Stomach (tissue), 9 donors: ENCODE measurements around the gene CHP2. TPM values are rescaled to one million over a fixed set of nuclear protein-coding genes. Genes with fewer than 3 reads are reported as not detected.
"Not testable (repeated sequence)": the region's sequence is repeated elsewhere in the genome, so short reads cannot be mapped to it uniquely, and the experiment has no call there.

ENCODE experiments used
- DNase-seq, 2 donors: peaks; one replicate each; pipeline versions ENCODE4 v3.0.0 to v3.0.0-alpha.2; 2013 to 2019
- H3K27ac ChIP-seq, 5 donors: fragments of 200-600 bp in 4 of 5; sonication (generic) in 4 of 5; one replicate each; pipeline ENCODE4 v1.5.1; 2013 to 2019; ENCODE audit warnings: mild to moderate bottlenecking in 1 of 5, moderate library complexity in 1 of 5
- H3K27me3 ChIP-seq, 3 donors: fragments of 200-600 bp; sonication (generic); one replicate each; pipeline ENCODE4 v1.5.1; 2017 to 2019; ENCODE audit warnings: mixed run types in 1 of 3
- H3K36me3 ChIP-seq, 4 donors: fragments of 200-600 bp; sonication (generic); 1 replicate in 3 of 4; 2 replicates in 1 of 4; pipeline ENCODE4 v1.5.1; 2016 to 2019
- H3K4me1 ChIP-seq, 4 donors: fragments of 200-600 bp; sonication (generic); one replicate each; pipeline ENCODE4 v1.5.1; 2016 to 2019
- H3K4me3 ChIP-seq, 4 donors: fragments of 200-600 bp; sonication (generic) in 3 of 4; one replicate each; pipeline ENCODE4 v1.5.1; 2016 to 2019; ENCODE audit warnings: mild to moderate bottlenecking in 1 of 4
- H3K9me3 ChIP-seq, 4 donors: fragments of 200-600 bp; sonication (generic); one replicate each; pipeline ENCODE4 v1.5.1; 2016 to 2019
- EP300 ChIP-seq: sonication (generic); formaldehyde crosslinking; IDR thresholded peaks from one replicate; pipeline ENCODE4 v1.6.1; 2017; ENCODE audit warnings: antibody characterized with exemption
- POLR2A ChIP-seq, 4 donors: fragments of 450-650 bp; IDR thresholded peaks; one replicate each; pipeline ENCODE4 v1.6.1; 2016; ENCODE audit warnings: antibody characterized with exemption in 4 of 4, control low read depth in 2 of 4, mild to moderate bottlenecking in 1 of 4, moderate library complexity in 1 of 4
- POLR2AphosphoS5 ChIP-seq, 3 donors: sonication (generic); formaldehyde crosslinking; IDR thresholded peaks; one replicate each; pipeline ENCODE4 v1.6.1; 2016; ENCODE audit warnings: antibody characterized with exemption in 3 of 3
- whole genome bisulfite sequencing, 5 donors: extraction: QIAGEN DNeasy Blood & Tissue Kit in 3 of 5; methylation state at CpG; one replicate each; pipeline versions ENCODE4 v1.1.5 to v1.1.7; 2013 to 2018; 5-methylcytosine and 5-hydroxymethylcytosine counted together
- intact Hi-C: fragments of 100-400 bp; cut with DNase I; formaldehyde crosslinking; loops from one replicate; pipeline ENCODE4 v1.15.1; 2023; ENCODE audit warnings: low total_unique reads
- polyA plus RNA-seq, 3 donors: library from polyadenylated mRNA; stranded (reverse); fragments of 200-250 nt; gene quantifications; one replicate each; pipeline ENCODE4 v1.2.3, GENCODE V29; 2013
- total RNA-seq, 5 donors: library from RNA; depleted of rRNA; stranded (reverse); fragments of >200 nt; gene quantifications; one replicate each; pipeline versions ENCODE4 v1.1.0 to v1.2.3, GENCODE V29; 2014 to 2016
- TF ChIP-seq, protein P1 (sequence below), 7 experiments: fragments of 450-650 bp in 4 of 7; fragments of 200-600 bp in 3 of 7; sonication (generic) in 3 of 7; IDR thresholded peaks; one replicate each; pipeline ENCODE4 v1.5.1; 2016 to 2019; ENCODE audit warnings: antibody characterized with exemption in 7 of 7, control low read depth in 2 of 7, mild to moderate bottlenecking in 1 of 7
- donor health status: healthy with polysubstance abuse.
- donor health status: Bipolar disorder and iron deficiency.
- donor health status: healthy.

CHP2 gene
- total and polyA plus RNA-seq, 8 donors: 0.05 to 116 (median 1.0) TPM; not detected in 4

- H3K4me1 ChIP-seq: peaks cover 0 to 15% (median 7%) of the 10 kb centered on the region in 4 donors
- 79 to 91% (median 86%) methylated on average over 2 of the region's 2 CpGs for WGBS, 5 donors
- intact Hi-C loops: no loop called here
- H3K9me3 ChIP-seq: peaks cover 0 to 21% (median 15%) of the 10 kb centered on the region in 4 donors
- no peak for DNase-seq
- H3K36me3 ChIP-seq: peaks cover 0 to 53% (median 26%) of the 10 kb centered on the region in 4 donors
- H3K27ac ChIP-seq: peak overlapping the region in 1 of 5 donors; percentile 87
- no peak overlapping the region for H3K4me3 ChIP-seq
- TF ChIP-seq, protein P1, sequence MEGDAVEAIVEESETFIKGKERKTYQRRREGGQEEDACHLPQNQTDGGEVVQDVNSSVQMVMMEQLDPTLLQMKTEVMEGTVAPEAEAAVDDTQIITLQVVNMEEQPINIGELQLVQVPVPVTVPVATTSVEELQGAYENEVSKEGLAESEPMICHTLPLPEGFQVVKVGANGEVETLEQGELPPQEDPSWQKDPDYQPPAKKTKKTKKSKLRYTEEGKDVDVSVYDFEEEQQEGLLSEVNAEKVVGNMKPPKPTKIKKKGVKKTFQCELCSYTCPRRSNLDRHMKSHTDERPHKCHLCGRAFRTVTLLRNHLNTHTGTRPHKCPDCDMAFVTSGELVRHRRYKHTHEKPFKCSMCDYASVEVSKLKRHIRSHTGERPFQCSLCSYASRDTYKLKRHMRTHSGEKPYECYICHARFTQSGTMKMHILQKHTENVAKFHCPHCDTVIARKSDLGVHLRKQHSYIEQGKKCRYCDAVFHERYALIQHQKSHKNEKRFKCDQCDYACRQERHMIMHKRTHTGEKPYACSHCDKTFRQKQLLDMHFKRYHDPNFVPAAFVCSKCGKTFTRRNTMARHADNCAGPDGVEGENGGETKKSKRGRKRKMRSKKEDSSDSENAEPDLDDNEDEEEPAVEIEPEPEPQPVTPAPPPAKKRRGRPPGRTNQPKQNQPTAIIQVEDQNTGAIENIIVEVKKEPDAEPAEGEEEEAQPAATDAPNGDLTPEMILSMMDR (IDR thresholded peaks at IDR 0.05): no peak
- TF ChIP-seq POLR2AphosphoS5 (IDR thresholded peaks at IDR 0.05): no peak
- no peak for TF ChIP-seq POLR2A (IDR thresholded peaks at IDR 0.05)
- TF ChIP-seq EP300: no peak
- H3K27me3 ChIP-seq: peaks cover 0 to 61% (median 18%) of the 10 kb centered on the region in 3 donors
Measured at GRCh38 chr16:23710008-23710407, 44.8 kb upstream of the CHP2 start.

GRCh38 chr16:23710504-23710903 is 44.3 kb upstream of the CHP2 start:
- peak overlapping the region; percentile 31 to 88 (median 82) for H3K27ac ChIP-seq

DNA sequence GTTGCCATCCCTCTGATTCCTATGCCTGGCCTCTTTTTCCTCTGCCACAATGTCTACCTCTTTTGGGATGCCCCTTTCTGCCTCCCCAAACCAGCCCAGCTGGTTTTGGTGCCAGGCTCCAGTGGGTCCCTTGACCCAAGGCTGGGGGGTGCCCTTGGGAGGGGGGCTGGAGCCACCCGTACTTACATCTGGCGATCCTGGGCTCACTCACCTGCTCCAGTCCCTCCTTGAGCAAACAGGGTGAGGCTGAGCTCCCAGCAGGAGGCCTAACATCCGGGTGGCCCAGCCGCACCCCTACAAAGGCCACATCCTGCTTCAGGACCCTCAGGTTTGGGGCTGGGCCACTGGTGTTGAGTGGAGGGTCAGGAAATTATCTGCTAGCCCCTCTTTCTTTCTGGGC is 43.0 kb upstream of the CHP2 start:
- Histone ChIP-seq H3K27me3 (peaks cover 0 to 66% (median 18%) of the 10 kb centered on the region in 3 donors), H3K4me3 (peak overlapping the region in 3 of 4 donors; percentile 38 to 52 (median 44)), H3K4me1 (peaks cover 0 to 15% (median 7%) of the 10 kb centered on the region in 4 donors), H3K27ac (peak overlapping the region; percentile 69 to 88 (median 82)), H3K36me3 (peaks cover 0 to 35% (median 20%) of the 10 kb centered on the region in 4 donors), H3K9me3 (peaks cover 0 to 21% (median 15%) of the 10 kb centered on the region in 4 donors)
- TF ChIP-seq EP300 (no peak), POLR2A (IDR thresholded peaks at IDR 0.05) (no peak), POLR2AphosphoS5 (IDR thresholded peaks at IDR 0.05) (peak in 2 of 3 donors; percentile 82 to 83)
- DNase-seq: peak; percentile 79 to 89
- 27 to 69% (median 33%) methylated on average over 4 of the region's 4 CpGs for whole genome bisulfite sequencing, 5 donors
- intact Hi-C loops: no loop called here

More at GRCh38 chr16:23710504-23710903, 44.3 kb upstream of the CHP2 start:
- Histone ChIP-seq H3K4me3 (no peak overlapping the region), H3K27me3 (peaks cover 0 to 64% (median 18%) of the 10 kb centered on the region in 3 donors), H3K9me3 (peaks cover 0 to 21% (median 15%) of the 10 kb centered on the region in 4 donors), H3K36me3 (peaks cover 0 to 48% (median 24%) of the 10 kb centered on the region in 4 donors), H3K4me1 (peaks cover 0 to 15% (median 7%) of the 10 kb centered on the region in 4 donors)
- no peak for DNase-seq
- 95 to 100% (median 97%) methylated on average over 3 of the region's 3 CpGs for WGBS, 5 donors
- TF ChIP-seq, protein P1 (IDR thresholded peaks at IDR 0.05): no peak
- TF ChIP-seq EP300 (no peak), POLR2A (IDR thresholded peaks at IDR 0.05) (no peak), POLR2AphosphoS5 (IDR thresholded peaks at IDR 0.05) (no peak)
- intact Hi-C loops: no loop called here

DNA sequence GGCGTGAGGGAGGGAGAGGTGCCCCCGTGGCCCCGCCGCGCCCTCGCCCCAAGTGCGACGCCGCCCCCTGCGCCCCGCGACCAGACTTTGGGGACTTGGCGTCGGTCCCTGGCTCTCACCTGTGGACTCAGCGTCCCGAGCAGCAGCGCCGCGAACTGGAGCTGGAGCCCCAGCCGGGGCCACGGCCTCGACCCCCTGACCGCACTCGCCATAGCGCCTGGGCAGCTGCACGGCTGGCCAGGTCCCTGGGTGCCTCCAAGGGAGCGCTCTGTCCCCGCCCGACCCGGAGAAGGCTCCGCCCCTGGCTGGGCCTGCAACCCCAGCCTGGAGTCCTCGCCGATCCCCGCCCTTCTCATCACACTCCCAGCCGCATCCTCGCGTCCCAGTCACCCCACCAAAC is 41.9 kb upstream of the CHP2 start, which contains the start of gene ERN2:
ERN2 (minus strand) TSS at position 247 of the 400 bp plus-strand sequence; CDS start at position 212, 35 bp downstream.
- WGBS, 5 donors: 1 to 6% (median 3%) methylated on average over 12 to 37 of the region's 37 CpGs
- no peak for TF ChIP-seq EP300
- peak in 2 of 3 donors; percentile 68 to 73 for TF ChIP-seq POLR2AphosphoS5 (IDR thresholded peaks at IDR 0.05)
- TF ChIP-seq, protein P1 (IDR thresholded peaks at IDR 0.05): no peak

GRCh38 chr16:23716484-23716883 is 38.3 kb upstream of the CHP2 start:
- no peak overlapping the region for H3K27ac ChIP-seq
- peaks cover 0 to 64% (median 18%) of the 10 kb centered on the region in 3 donors for H3K27me3 ChIP-seq
- intact Hi-C loops: no loop called here
- DNase-seq: no peak
- peaks cover 0 to 12% (median 7%) of the 10 kb centered on the region in 4 donors for H3K4me1 ChIP-seq
- TF ChIP-seq, protein P1 (IDR thresholded peaks at IDR 0.05): no peak
- H3K9me3 ChIP-seq: no peaks in the 10 kb centered on the region
- 74 to 79% (median 76%) methylated on average over 5 of the region's 5 CpGs for WGBS, 5 donors
- no peak overlapping the region for H3K4me3 ChIP-seq
- no peaks in the 10 kb centered on the region for H3K36me3 ChIP-seq

More for the DNA sequence above, 41.9 kb upstream of the CHP2 start, which contains the start of gene ERN2:
- Histone ChIP-seq H3K4me3 (peak within 1 kb of the TSS; percentile 27 to 52 (median 41)), H3K4me1 (peaks cover 0 to 15% (median 7%) of the 10 kb centered on the region in 4 donors), H3K27ac (peak within 1 kb of the TSS; percentile 81 to 88 (median 86)), H3K9me3 (peaks cover 0 to 21% (median 15%) of the 10 kb centered on the region in 4 donors), H3K27me3 (peaks cover 0 to 73% (median 18%) of the 10 kb centered on the region in 3 donors), H3K36me3 (peaks cover 0 to 23% (median 15%) of the 10 kb centered on the region in 4 donors)
- peak; percentile 68 to 74 for DNase-seq
- intact Hi-C loops: no loop called here

- H3K36me3 ChIP-seq, H3K4me1 ChIP-seq, H3K27ac ChIP-seq, intact Hi-C loops, DNase-seq, H3K4me3 ChIP-seq: not testable (repeated sequence)
- 70 to 78% (median 77%) methylated on average over 9 of the region's 9 CpGs for WGBS, 5 donors
- Histone ChIP-seq H3K27me3 (peaks cover 0 to 10% (median 0%) of the 10 kb centered on the region in 3 donors), H3K9me3 (peaks cover 0 to 18% (median 9%) of the 10 kb centered on the region in 4 donors)
Measured at GRCh38 chr16:23722613-23723240, 32.1 kb upstream of the CHP2 start.
